Mucosa of descending colon (tissue), 3 donors: ENCODE results near the gene ARHGAP22. TPM values are rescaled to one million over a fixed set of nuclear protein-coding genes. Genes with fewer than 3 reads are reported as not detected.

Experiments
- ATAC-seq: fragments of 200-7000 bp; cut with Tn5 transposase; one replicate; pipeline ENCODE4 v1.9.1; 2020; ENCODE audit warnings: mild to moderate bottlenecking, moderate library complexity
- DNase-seq, 3 donors: peaks; one replicate each; pipeline ENCODE4 v3.0.0-alpha.2; 2020
- H3K36me3 ChIP-seq: fragments of 200-600 bp; one replicate; pipeline ENCODE4 v1.8.0; 2021; ENCODE audit warnings: low read depth, mild to moderate bottlenecking
- H3K4me1 ChIP-seq: fragments of 200-600 bp; one replicate; pipeline ENCODE4 v1.8.0; 2021; ENCODE audit warnings: low read depth, mild to moderate bottlenecking
- H3K4me3 ChIP-seq: fragments of 200-600 bp; one replicate; pipeline ENCODE4 v1.8.0; 2021; ENCODE audit warnings: mild to moderate bottlenecking
- H3K9me3 ChIP-seq: fragments of 200-600 bp; one replicate; pipeline ENCODE4 v1.8.0; 2021; ENCODE audit warnings: mild to moderate bottlenecking
- intact Hi-C, 2 donors: fragments of 100-400 bp; cut with DNase I in 1 of 2; cut with micrococcal nuclease in 1 of 2; formaldehyde crosslinking; loops; one replicate each; pipeline versions ENCODE4 v1.11.0 to v1.11.1; 2022; cut with DNase I, micrococcal nuclease
- total RNA-seq, 3 donors: library from RNA; stranded (reverse); fragmentation: NEBNext Ultra II Directional in 2 of 3; extraction: Animal tissue kit (Norgen Biotek cat#: 25700) in 2 of 3; gene quantifications; one replicate each; pipeline versions ENCODE4 v1.2.1 to v1.2.4, GENCODE V29; 2021 to 2023
- TF ChIP-seq, protein P1 (sequence below): fragments of 200-600 bp; IDR thresholded peaks from one replicate; pipeline ENCODE4 v1.8.0; 2022; ENCODE audit warnings: antibody characterized with exemption, mild to moderate bottlenecking
- donor health status: DM: no; HTN: no; CAD: no; lungs with moderate emphysema.
- donor health status: DM: no; HTN: no; CAD: no.
- donor health status: DM: no; HTN: yes; CAD: no.

Gene ARHGAP22
- total RNA-seq, 3 donors from 2014 or later = 0.93 to 5.9 (median 1.3) TPM

DNA sequence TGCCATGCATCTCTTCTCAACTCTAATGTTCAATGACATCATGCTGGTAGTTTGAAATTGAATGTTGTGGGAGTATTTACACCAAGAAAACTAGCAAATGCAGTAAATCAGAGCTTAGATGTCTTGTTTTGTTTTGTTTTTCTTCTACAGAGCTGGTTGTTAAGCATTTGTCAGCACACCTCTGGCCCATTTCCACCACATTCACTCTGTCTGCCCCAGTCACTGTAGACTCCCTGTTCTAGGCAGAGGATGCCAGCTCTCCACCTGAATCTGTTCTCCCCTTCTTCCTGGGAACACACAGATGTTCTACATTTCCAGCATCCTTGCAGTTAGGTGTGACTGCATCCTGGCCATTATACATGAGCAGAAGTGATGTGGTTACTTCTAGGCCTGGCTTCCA, 4.1 kb upstream of the ARHGAP22 start:
- intact Hi-C loops = no loop called here
- no peak for DNase-seq
- Histone ChIP-seq H3K9me3 (no peaks in the 10 kb centered on the region), H3K4me3 (no peak overlapping the region), H3K36me3 (no peaks in the 10 kb centered on the region), H3K4me1 (peaks cover 12% of the 10 kb centered on the region)
- ATAC-seq = no peak
- TF ChIP-seq, protein P1, sequence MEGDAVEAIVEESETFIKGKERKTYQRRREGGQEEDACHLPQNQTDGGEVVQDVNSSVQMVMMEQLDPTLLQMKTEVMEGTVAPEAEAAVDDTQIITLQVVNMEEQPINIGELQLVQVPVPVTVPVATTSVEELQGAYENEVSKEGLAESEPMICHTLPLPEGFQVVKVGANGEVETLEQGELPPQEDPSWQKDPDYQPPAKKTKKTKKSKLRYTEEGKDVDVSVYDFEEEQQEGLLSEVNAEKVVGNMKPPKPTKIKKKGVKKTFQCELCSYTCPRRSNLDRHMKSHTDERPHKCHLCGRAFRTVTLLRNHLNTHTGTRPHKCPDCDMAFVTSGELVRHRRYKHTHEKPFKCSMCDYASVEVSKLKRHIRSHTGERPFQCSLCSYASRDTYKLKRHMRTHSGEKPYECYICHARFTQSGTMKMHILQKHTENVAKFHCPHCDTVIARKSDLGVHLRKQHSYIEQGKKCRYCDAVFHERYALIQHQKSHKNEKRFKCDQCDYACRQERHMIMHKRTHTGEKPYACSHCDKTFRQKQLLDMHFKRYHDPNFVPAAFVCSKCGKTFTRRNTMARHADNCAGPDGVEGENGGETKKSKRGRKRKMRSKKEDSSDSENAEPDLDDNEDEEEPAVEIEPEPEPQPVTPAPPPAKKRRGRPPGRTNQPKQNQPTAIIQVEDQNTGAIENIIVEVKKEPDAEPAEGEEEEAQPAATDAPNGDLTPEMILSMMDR = no peak

DNA sequence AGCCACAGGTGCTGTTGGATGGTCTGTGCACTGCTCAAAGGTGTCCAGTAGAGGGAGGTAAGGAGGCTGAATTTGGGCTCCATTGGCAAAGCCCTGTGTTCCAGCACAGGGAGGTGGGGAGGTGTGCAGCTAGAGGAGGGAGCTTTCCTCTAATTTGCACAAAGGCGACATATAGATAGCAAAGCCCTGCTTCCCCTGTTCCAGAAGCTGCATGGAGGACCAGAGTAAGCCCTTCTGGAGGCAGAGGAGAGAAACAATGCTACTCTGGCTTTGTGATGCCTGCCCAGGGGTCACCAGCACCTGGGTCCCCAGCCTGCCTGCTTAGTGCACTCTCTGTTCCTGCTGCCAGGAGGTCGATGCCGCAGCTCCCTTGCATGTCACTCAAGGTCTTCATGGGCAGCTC, 3.4 kb upstream of the ARHGAP22 start:
- TF ChIP-seq, protein P1 = peak; percentile 45
- Histone ChIP-seq H3K4me1 (peaks cover 12% of the 10 kb centered on the region), H3K9me3 (no peaks in the 10 kb centered on the region), H3K4me3 (no peak overlapping the region), H3K36me3 (no peaks in the 10 kb centered on the region)
- DNase-seq (peak in 1 of 3 donors; percentile 51), ATAC-seq (peak; percentile 73)
- intact Hi-C loops = no loop called here

DNA sequence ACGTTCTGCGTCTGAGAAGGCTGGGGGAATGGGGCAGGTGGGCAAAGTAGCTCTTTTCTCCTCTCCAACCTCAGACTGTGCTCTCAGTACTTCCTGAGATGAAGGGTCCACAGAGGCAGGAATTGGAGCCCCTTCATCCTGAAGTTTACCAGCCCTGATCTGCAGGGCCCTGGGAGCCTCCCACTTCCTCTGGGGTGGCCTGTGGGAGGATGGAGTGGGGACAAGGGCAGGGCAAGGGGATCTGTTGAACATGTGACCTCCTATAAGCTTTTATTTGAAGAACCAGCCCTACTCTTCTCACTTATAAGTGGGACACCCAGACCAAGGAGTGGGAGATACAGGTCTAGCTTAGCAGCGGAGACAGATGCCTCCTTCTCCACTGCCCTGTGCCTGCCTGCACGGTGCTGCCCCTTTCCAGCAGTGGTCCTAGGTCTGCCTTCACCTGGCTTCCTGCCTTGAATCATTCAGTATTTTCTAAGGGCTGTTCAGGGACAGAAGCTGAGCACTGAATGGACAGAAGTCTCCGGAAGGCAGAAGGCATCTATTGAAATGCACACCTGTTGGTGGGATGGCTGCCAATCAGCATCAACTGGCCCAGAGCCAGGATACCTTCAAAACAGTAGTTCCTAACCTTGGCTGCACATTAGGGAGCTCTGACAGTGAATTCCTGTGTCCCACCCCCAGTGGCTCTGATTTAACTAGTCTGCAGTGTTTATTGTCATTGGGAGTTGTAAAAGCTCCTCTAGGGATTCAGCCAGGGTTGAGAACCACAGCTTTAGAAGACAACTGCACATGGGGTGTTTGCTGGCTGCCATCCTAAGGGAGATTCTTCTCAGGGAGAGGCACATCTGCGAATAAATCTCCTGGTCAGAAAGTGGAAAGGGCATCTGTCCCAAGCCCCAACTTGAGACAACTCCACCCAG, 2.7 kb upstream of the ARHGAP22 start:
- peaks cover 12% of the 10 kb centered on the region for H3K4me1 ChIP-seq
- H3K36me3 ChIP-seq = no peaks in the 10 kb centered on the region
- intact Hi-C loops = no loop called here
- H3K9me3 ChIP-seq = no peaks in the 10 kb centered on the region
- DNase-seq (no peak), ATAC-seq (no peak)
- no peak overlapping the region for H3K4me3 ChIP-seq
- TF ChIP-seq, protein P1 = no peak

DNA sequence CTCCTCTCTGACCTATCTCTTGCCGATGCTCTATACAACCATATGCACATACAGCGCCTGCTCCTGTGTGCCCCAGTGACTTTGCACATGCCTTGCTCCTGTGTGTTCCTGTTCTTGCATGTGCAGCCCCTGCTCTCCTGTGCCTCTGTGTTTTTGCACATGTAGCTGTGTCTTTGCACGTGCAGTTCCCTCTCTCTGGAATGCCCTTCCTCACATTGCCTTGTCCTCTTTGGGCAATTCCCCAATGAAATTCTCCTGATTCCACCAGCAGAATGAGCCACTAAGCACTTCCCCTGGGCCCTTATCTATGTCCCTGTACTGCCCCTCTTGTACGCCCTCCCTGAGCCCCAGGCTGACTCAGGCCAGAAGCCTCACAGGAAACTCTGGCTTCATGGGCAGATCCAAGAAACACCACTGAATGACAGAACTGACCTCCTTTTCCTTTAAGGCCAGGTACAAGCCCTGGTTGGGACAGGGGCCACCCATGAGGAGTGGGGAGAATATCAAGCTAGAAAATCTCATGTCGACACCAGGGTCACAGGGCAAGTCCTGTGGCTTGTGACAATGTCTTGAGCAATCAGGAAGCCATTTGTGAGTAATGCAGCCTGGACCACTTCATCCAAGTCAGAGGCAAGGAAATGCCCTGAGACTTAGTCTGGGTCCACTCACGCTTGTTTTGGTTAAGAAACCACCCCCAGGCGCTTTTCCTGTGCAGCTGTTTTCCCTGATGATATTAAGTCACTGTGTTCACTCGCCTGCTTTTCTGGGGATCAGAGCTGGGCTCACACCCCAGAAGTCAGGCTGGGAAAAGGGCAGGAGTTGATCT, 1.9 kb upstream of the ARHGAP22 start:
- Histone ChIP-seq H3K4me3 (no peak overlapping the region), H3K9me3 (no peaks in the 10 kb centered on the region), H3K36me3 (no peaks in the 10 kb centered on the region), H3K4me1 (peaks cover 12% of the 10 kb centered on the region)
- TF ChIP-seq, protein P1 = no peak
- DNase-seq (peak in 1 of 3 donors; percentile 27), ATAC-seq (peak; percentile 35)
- intact Hi-C loops = no loop called here

DNA sequence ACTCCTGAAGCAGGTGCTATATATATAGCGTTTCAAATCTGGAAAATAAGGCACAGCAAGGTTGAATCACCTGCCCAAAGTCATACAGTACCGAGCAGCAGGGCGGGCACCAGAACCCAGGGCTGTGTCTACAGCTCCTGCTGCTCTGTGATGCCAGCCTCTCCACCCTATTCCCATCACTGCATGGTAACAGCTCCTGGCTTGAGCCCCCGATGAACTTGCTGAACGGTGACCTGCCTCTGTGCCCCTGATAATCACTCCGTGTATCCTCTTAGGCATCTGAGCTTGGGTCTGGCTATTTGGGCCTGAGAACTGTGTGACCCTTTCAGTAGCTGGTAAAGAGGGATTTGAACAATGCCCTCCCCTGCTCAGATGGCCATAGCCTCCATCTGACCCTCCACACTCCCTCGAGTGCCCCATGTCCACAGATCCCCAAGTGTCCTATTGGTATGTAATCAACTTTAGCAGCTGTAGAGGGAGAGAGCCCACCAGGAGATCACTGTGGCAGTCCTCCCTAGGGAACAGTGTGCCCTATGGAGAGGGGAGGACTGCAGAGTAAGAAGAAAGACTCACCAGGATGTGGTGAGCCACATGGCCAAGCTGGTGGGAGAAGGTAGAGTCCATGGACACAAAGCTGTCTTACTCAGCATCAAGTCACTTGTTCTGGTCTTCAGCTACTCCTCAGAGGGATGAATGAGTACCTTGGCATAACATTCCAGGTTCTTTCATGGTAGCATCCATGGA, 1.1 kb upstream of the ARHGAP22 start:
- H3K36me3 ChIP-seq = no peaks in the 10 kb centered on the region
- peaks cover 12% of the 10 kb centered on the region for H3K4me1 ChIP-seq
- no peaks in the 10 kb centered on the region for H3K9me3 ChIP-seq
- intact Hi-C loops = no loop called here
- DNase-seq (no peak), ATAC-seq (no peak)
- H3K4me3 ChIP-seq = no peak overlapping the region
- TF ChIP-seq, protein P1 = no peak
